ENCODE measurements around the gene DNER.

The DNER gene

GRCh38 chr2:229456091-229456490 is 258.3 kb downstream of the DNER start:
- DNase-seq (ENCODE audit: extremely low read depth, low read depth), result no peak
- no peak for TF ChIP-seq CTCF (IDR thresholded peaks at IDR 0.05; ENCODE audit: low read depth, low read length)

GRCh38 chr2:229454934-229455631 is 259.3 kb downstream of the DNER start:
- DNase-seq (ENCODE audit: extremely low read depth, low read depth), result no peak
- no peak for TF ChIP-seq CTCF (IDR thresholded peaks at IDR 0.05; ENCODE audit: low read depth, low read length)

GRCh38 chr2:229453230-229453629 is 261.1 kb downstream of the DNER start:
- no peak for DNase-seq (ENCODE audit: extremely low read depth, low read depth)
- no peak for TF ChIP-seq CTCF (IDR thresholded peaks at IDR 0.05; ENCODE audit: low read depth, low read length)

GRCh38 chr2:229451852-229452251 is 262.5 kb downstream of the DNER start:
- no peak for DNase-seq (ENCODE audit: extremely low read depth, low read depth)
- no peak for TF ChIP-seq CTCF (IDR thresholded peaks at IDR 0.05; ENCODE audit: low read depth, low read length)

- DNase-seq (ENCODE audit: extremely low read depth, low read depth), result no peak
- TF ChIP-seq CTCF (IDR thresholded peaks at IDR 0.05; ENCODE audit: low read depth, low read length), result no peak
Measured at GRCh38 chr2:229447227-229447626, 267.1 kb downstream of the DNER start.

GRCh38 chr2:229446350-229446749 is 268.0 kb downstream of the DNER start:
- DNase-seq (ENCODE audit: extremely low read depth, low read depth), result no peak
- no peak for TF ChIP-seq CTCF (IDR thresholded peaks at IDR 0.05; ENCODE audit: low read depth, low read length)

GRCh38 chr2:229445501-229446211 is 268.7 kb downstream of the DNER start:
- no peak for DNase-seq (ENCODE audit: extremely low read depth, low read depth)
- TF ChIP-seq CTCF (IDR thresholded peaks at IDR 0.05; ENCODE audit: low read depth, low read length), result no peak
